ENCODE measurements around the gene NDUFA7.
"Not testable (repeated sequence)": the region's sequence is repeated elsewhere in the genome, so short reads cannot be mapped to it uniquely, and the experiment has no call there.

NDUFA7 gene

GRCh38 chr19:8265872-8266271 lies 55.3 kb downstream of the NDUFA7 start:
- no peak for DNase-seq (ENCODE audit: low read depth in 3 of 3, low spot score in 1 of 3)

GRCh38 chr19:8264248-8264647 lies 56.9 kb downstream of the NDUFA7 start:
- not testable (repeated sequence) for DNase-seq (ENCODE audit: low read depth in 3 of 3, low spot score in 1 of 3)

DNA sequence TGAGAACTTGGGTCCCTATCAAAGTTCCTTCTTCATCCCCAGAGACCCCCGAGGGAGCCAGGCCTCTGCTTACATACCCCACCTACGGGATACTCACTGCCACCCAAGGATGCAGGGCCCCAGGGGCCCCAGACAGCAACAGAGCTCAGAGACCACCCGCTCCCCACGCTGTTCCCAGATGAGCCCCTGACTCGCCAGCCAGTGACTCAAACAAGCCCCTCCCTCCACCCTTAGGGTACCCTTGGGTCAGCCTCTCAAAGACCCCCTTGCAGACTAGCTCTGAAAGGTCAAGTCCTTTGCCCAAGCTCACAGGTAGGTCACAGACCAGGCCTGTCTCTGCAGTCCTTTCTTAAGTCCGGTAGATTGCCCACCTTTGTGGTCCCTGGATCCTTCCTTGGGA lies 58.7 kb downstream of the NDUFA7 start:
- no peak for DNase-seq (ENCODE audit: low read depth in 3 of 3, low spot score in 1 of 3)

- no peak for DNase-seq (ENCODE audit: low read depth in 3 of 3, low spot score in 1 of 3)
Measured at GRCh38 chr19:8261881-8262280, 59.3 kb downstream of the NDUFA7 start.

GRCh38 chr19:8261347-8261746 lies 59.8 kb downstream of the NDUFA7 start:
- no peak for DNase-seq (ENCODE audit: low read depth in 3 of 3, low spot score in 1 of 3)
